Measurements from ENCODE around the gene RND2.
"Not testable (repeated sequence)": the region's sequence is repeated elsewhere in the genome, so short reads cannot be mapped to it uniquely, and the experiment has no call there.

The RND2 gene

GRCh38 chr17:43024407-43025289 is at the start of gene RND2:
TSS of gene RND2 (plus strand) at chr17:43025231. CDS start at chr17:43025348, 117 bp downstream.
- DNase-seq, result peak; percentile 39 to 64 (median 52)

GRCh38 chr17:42975265-42975664 is 49.8 kb upstream of the RND2 start:
- DNase-seq, result no peak

- DNase-seq, result not testable (repeated sequence)
These were observed 49.3 kb upstream of the RND2 start for GRCh38 chr17:42975701-42976100.

GRCh38 chr17:42979511-42980273 is 45.3 kb upstream of the RND2 start, which contains the start of gene PTGES3L:
TSS of gene PTGES3L (minus strand) at chr17:42980080. CDS start at chr17:42980053, 27 bp downstream.
- DNase-seq, result no peak

GRCh38 chr17:42980274-42980765 is 44.7 kb upstream of the RND2 start, which contains the start of gene RUNDC1:
TSS of gene RUNDC1 (plus strand) at chr17:42980565. CDS start at chr17:42980577, 12 bp downstream.
- DNase-seq, result peak; percentile 77 to 84 (median 80)

GRCh38 chr17:42980766-42981397 is 44.1 kb upstream of the RND2 start:
- DNase-seq, result peak; percentile 27 to 37 (median 28)

- DNase-seq, result no peak
These were observed 42.8 kb upstream of the RND2 start for GRCh38 chr17:42982266-42982665.

- no peak for DNase-seq
These were observed 39.8 kb upstream of the RND2 start for GRCh38 chr17:42985225-42985624.

- DNase-seq, result no peak
These were observed 35.9 kb upstream of the RND2 start for GRCh38 chr17:42989141-42989540.

GRCh38 chr17:42989726-42990652 is 35.0 kb upstream of the RND2 start:
- DNase-seq, result no peak

- DNase-seq, result no peak
These were observed 33.6 kb upstream of the RND2 start for GRCh38 chr17:42991471-42991870.

GRCh38 chr17:42992872-42993271 is 32.2 kb upstream of the RND2 start:
- no peak for DNase-seq

- not testable (repeated sequence) for DNase-seq
These were observed 31.1 kb upstream of the RND2 start for GRCh38 chr17:42993913-42994312.

- no peak for DNase-seq
These were observed 27.5 kb upstream of the RND2 start for GRCh38 chr17:42997390-42997983.

GRCh38 chr17:42997984-42998938 is 26.8 kb upstream of the RND2 start, which contains the start of gene RPL27:
TSS of gene RPL27 (plus strand) at chr17:42998419. CDS start at chr17:42998751, 332 bp downstream.
- peak; percentile 87 to 94 (median 92) for DNase-seq

- no peak for DNase-seq
These were observed 26.0 kb upstream of the RND2 start for GRCh38 chr17:42999003-42999525.

- not testable (repeated sequence) for DNase-seq
These were observed 24.1 kb upstream of the RND2 start for GRCh38 chr17:43000894-43001293.

- DNase-seq, result no peak
These were observed 21.4 kb upstream of the RND2 start for GRCh38 chr17:43003542-43004172.

Data from activated CD4-positive, CD25-positive, alpha-beta regulatory T cell (primary cell).